ENCODE data around the gene FBRS. TPM values are rescaled to one million over a fixed set of nuclear protein-coding genes. Genes with fewer than 3 reads are reported as not detected.
A peak's percentile ranks its signal among the peaks of the same experiment; 100 is the strongest.

The FBRS gene
- polyA plus RNA-seq, 2 of the 4 experiments (the other 2 are of a cell fraction): 5.9 to 33.3 TPM

DNA sequence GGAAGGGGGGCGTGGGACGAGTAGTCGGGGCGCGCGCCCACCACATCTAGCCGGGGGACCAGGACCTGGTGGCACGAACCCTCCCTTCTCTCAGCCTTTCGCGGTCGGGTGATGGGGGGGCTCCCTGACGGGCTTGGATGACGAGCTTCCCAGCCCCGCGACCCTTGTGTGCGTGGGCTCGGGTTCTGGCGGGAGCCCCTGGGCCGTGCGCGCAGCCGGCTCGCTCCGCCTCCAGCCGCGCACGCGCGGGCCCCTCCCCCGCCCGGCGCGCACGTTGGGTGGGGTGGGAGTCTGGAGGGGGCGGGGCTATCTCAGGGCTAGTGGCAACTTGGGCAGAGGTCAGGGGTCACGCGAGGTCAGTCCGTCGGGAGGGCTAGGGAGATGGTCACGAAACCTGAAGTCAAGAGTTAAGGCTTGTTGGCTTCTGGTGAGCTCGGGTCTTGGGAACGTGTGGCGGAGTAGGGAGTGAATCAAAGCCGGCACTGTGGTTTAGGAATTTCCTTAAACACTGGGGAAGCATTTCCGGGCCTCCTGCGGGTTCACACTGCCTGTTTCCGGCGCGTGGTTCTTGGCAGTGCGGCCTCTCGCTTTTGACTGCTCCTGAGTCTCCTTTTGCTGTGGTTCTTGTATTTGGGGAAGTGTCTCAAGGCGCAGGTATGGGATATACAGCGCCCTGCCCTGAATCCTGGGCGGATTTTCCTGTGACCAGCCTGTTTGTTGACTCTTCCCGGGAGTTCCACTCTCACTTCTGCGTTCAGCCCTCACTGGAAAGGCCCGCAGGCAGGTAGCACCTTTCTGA is 40.8 kb downstream of the FBRS start, which contains the start of gene SRCAP:
Gene SRCAP, plus strand, starts transcription at position 356 of the 799 bp plus-strand sequence. CDS start 1,654 bp downstream, outside the sequence.
- peak within 1 kb of the TSS; percentile 94 for H3K4me2 ChIP-seq
- WGBS (ENCODE audit: missing lambda C conversion rate): 2% methylated on average over 21 of the region's 57 CpGs
- DNase-seq (ENCODE audit: low read depth in 1 of 2, low spot score in 1 of 2) (peak; percentile 86 to 87), ATAC-seq (peak; percentile 55 to 67), FAIRE-seq (no peak)
- no peaks in the 10 kb centered on the region for H3K9me3 ChIP-seq
- H3K27ac ChIP-seq: peak within 1 kb of the TSS; percentile 97 to 99
- peak within 1 kb of the TSS; percentile 90 for H3K4me3 ChIP-seq
- peaks cover 15% of the 10 kb centered on the region for H3K4me1 ChIP-seq
- CTCF ChIA-PET: no interaction called here
- POLR2A ChIA-PET: interaction anchor here (0.5 to 2.4 kb wide), 5 partner anchors 10 to 186 kb away, joined by 3 to 7 read pairs (median 3); partner anchors contain the start of genes FBRS and PHKG2
- TF ChIP-seq NR3C1 (IDR thresholded peaks at IDR 0.05): no peak
- no peak for TF ChIP-seq ATOH8 (CRISPR knock-in tag; IDR thresholded peaks at IDR 0.05; ENCODE audit: low read depth)
- TF ChIP-seq ZFP36 (IDR thresholded peaks at IDR 0.05; ENCODE audit: borderline replicate concordance, partially characterized antibody): no peak
- TF ChIP-seq RCOR1 (IDR thresholded peaks at IDR 0.05; ENCODE audit: low read depth, low read length): no peak
- TF ChIP-seq TFCP2L1 (CRISPR knock-in tag; IDR thresholded peaks at IDR 0.05): no peak; the same call in 1 of the 2 replicates
- no peak for TF ChIP-seq SMC3 (IDR thresholded peaks at IDR 0.05)
- TF ChIP-seq BHLHE40 (IDR thresholded peaks at IDR 0.05; ENCODE audit: low read depth, low read length): no peak
- no peak for TF ChIP-seq RNF2 (IDR thresholded peaks at IDR 0.05; ENCODE audit: borderline replicate concordance, low read depth)
- no peak for TF ChIP-seq TP53 (CRISPR knock-in tag; IDR thresholded peaks at IDR 0.05)
- TF ChIP-seq POLR2AphosphoS2 (conservative IDR thresholded peaks at IDR 0.05; ENCODE audit: low read length): no peak
- TF ChIP-seq EHMT2 (IDR thresholded peaks at IDR 0.05; ENCODE audit: low read depth): no peak
- TF ChIP-seq CHD4 (IDR thresholded peaks at IDR 0.05; ENCODE audit: borderline replicate concordance): no peak
- TF ChIP-seq PHF8 (IDR thresholded peaks at IDR 0.05; ENCODE audit: borderline replicate concordance, low read depth): no peak; the same call in 1 of the 2 replicates
- TF ChIP-seq ELK1 (IDR thresholded peaks at IDR 0.05; ENCODE audit: low read depth, low read length): no peak
- no peak for TF ChIP-seq ZSCAN20 (CRISPR knock-in tag; IDR thresholded peaks at IDR 0.05)
- peak; percentile 55; the same call in 1 of the 2 replicates for TF ChIP-seq RARB (CRISPR knock-in tag; IDR thresholded peaks at IDR 0.05)
- TF ChIP-seq, protein P1, sequence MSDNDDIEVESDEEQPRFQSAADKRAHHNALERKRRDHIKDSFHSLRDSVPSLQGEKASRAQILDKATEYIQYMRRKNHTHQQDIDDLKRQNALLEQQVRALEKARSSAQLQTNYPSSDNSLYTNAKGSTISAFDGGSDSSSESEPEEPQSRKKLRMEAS (IDR thresholded peaks at IDR 0.05): peak; percentile 69; the same call in 1 of the 2 replicates
- TF ChIP-seq EP300 (IDR thresholded peaks at IDR 0.05): no peak
- TF ChIP-seq HOXB5 (CRISPR knock-in tag; IDR thresholded peaks at IDR 0.05): 0 out of 2 replicates have a peak, but pooled peaks have one; percentile 61
- TF ChIP-seq FOSL2 (IDR thresholded peaks at IDR 0.05): no peak
- 0 out of 2 replicates have a peak, but pooled peaks have one; percentile 23 for TF ChIP-seq FOSL2 (CRISPR knock-in tag; IDR thresholded peaks at IDR 0.05)
- no peak for TF ChIP-seq NPAS2 (CRISPR knock-in tag; IDR thresholded peaks at IDR 0.05; ENCODE audit: borderline replicate concordance)
- no peak for TF ChIP-seq CEBPB (IDR thresholded peaks at IDR 0.05)
- no peak for TF ChIP-seq FOSB (CRISPR knock-in tag; IDR thresholded peaks at IDR 0.05)
- TF ChIP-seq, protein P2, sequence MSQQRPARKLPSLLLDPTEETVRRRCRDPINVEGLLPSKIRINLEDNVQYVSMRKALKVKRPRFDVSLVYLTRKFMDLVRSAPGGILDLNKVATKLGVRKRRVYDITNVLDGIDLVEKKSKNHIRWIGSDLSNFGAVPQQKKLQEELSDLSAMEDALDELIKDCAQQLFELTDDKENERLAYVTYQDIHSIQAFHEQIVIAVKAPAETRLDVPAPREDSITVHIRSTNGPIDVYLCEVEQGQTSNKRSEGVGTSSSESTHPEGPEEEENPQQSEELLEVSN (IDR thresholded peaks at IDR 0.05; ENCODE audit: borderline replicate concordance, low read depth): no peak
- TF ChIP-seq RAD21 (conservative IDR thresholded peaks at IDR 0.05 in 1 of 2, IDR thresholded peaks at IDR 0.05 in 1 of 2): no peak
- TF ChIP-seq JUN (IDR thresholded peaks at IDR 0.05): peak in 1 of 2 experiments; percentile 56; a peak in 3 of 5 replicates
- TF ChIP-seq REST (IDR thresholded peaks at IDR 0.05): no peak
- TF ChIP-seq SREBF2 (IDR thresholded peaks at IDR 0.05): no peak
- TF ChIP-seq NFE2L2 (conservative IDR thresholded peaks at IDR 0.05; ENCODE audit: low read length): no peak
- peak; percentile 63 for TF ChIP-seq POLR2A (IDR thresholded peaks at IDR 0.05; ENCODE audit: low read length)
- TF ChIP-seq, protein P3, sequence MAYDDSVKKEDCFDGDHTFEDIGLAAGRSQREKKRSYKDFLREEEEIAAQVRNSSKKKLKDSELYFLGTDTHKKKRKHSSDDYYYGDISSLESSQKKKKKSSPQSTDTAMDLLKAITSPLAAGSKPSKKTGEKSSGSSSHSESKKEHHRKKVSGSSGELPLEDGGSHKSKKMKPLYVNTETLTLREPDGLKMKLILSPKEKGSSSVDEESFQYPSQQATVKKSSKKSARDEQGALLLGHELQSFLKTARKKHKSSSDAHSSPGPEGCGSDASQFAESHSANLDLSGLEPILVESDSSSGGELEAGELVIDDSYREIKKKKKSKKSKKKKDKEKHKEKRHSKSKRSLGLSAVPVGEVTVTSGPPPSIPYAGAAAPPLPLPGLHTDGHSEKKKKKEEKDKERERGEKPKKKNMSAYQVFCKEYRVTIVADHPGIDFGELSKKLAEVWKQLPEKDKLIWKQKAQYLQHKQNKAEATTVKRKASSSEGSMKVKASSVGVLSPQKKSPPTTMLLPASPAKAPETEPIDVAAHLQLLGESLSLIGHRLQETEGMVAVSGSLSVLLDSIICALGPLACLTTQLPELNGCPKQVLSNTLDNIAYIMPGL (CRISPR knock-in tag; IDR thresholded peaks at IDR 0.05; ENCODE audit: borderline replicate concordance): no peak
- no peak for TF ChIP-seq ZC3H11A (IDR thresholded peaks at IDR 0.05)

All from A549 (cell line).